Heart right ventricle (tissue), 16 donors: ENCODE data around the gene EVX2. TPM values are rescaled to one million over a fixed set of nuclear protein-coding genes. Genes with fewer than 3 reads are reported as not detected.
A peak's percentile ranks its signal among the peaks of the same experiment; 100 is the strongest.

Source experiments
- ATAC-seq, 8 donors: fragments of 200-7000 bp; cut with Tn5 transposase; one replicate each; pipeline ENCODE4 v1.9.1; 2020; ENCODE audit warnings: mild to moderate bottlenecking in 8 of 8, moderate library complexity in 8 of 8, moderate number of reproducible peaks in 1 of 8
- DNase-seq, 2 donors: peaks; one replicate each; pipeline ENCODE4 v3.0.0-alpha.2; 2020
- H3K27ac ChIP-seq, 10 donors: fragments of 200-600 bp; sonication (generic) in 2 of 10; one replicate each; pipeline versions ENCODE4 v1.5.0 to v1.8.0; 2020 to 2022; ENCODE audit warnings: mild to moderate bottlenecking in 3 of 10
- H3K27me3 ChIP-seq, 7 donors: fragments of 200-600 bp; one replicate each; pipeline ENCODE4 v1.8.0; 2021 to 2022; ENCODE audit warnings: mild to moderate bottlenecking in 2 of 7
- H3K36me3 ChIP-seq, 9 donors: fragments of 200-600 bp; sonication (generic) in 1 of 9; one replicate each; pipeline versions ENCODE4 v1.5.0 to v1.8.0; 2020 to 2022; ENCODE audit warnings: mild to moderate bottlenecking in 2 of 9
- H3K4me1 ChIP-seq, 9 donors: fragments of 200-600 bp; sonication (generic) in 1 of 9; one replicate each; pipeline versions ENCODE4 v1.5.0 to v1.8.0; 2020 to 2022; ENCODE audit warnings: mild to moderate bottlenecking in 4 of 9
- H3K4me3 ChIP-seq, 10 donors: fragments of 200-600 bp; sonication (generic) in 2 of 10; one replicate each; pipeline versions ENCODE4 v1.5.0 to v1.8.0; 2020 to 2022; ENCODE audit warnings: mild to moderate bottlenecking in 7 of 10, moderate library complexity in 2 of 10
- H3K9me3 ChIP-seq, 11 donors: fragments of 200-600 bp in 10 of 11; sonication (generic) in 2 of 11; one replicate each; pipeline versions ENCODE4 v1.5.0 to v1.8.0; 2013 to 2022; ENCODE audit warnings: mild to moderate bottlenecking in 2 of 11, control low read depth in 1 of 11, moderate library complexity in 1 of 11
- CTCF ChIP-seq, 9 donors: fragments of 200-600 bp; sonication (generic) in 2 of 9; IDR thresholded peaks; one replicate each; pipeline versions ENCODE4 v1.5.0 to v1.8.0; 2021 to 2022; ENCODE audit warnings: antibody characterized with exemption in 9 of 9, mild to moderate bottlenecking in 5 of 9, moderate library complexity in 1 of 9
- WGBS, 2 donors: extraction: QIAGEN DNeasy Blood & Tissue Kit; methylation state at CpG; one replicate each; pipeline ENCODE4 v1.1.7; 2013; ENCODE audit warnings: inconsistent platforms in 1 of 2; 5-methylcytosine and 5-hydroxymethylcytosine counted together
- intact Hi-C, 10 donors: fragments of 100-400 bp; cut with DNase I; formaldehyde crosslinking; loops; one replicate each; pipeline versions ENCODE4 v1.11.1 to v1.14.2; 2022
- polyA plus RNA-seq, 2 donors: library from polyadenylated mRNA; stranded (reverse); fragments of 200-250 nt; gene quantifications; one replicate each; pipeline ENCODE4 v1.2.3, GENCODE V29; 2013
- total RNA-seq, 10 donors: library from RNA; stranded (reverse); fragmentation: NEBNext Ultra II Directional in 3 of 10; extraction: Animal tissue kit (Norgen Biotek cat#: 25700) in 3 of 10; gene quantifications; one replicate each; pipeline versions ENCODE4 v1.2.1 to v1.2.4, GENCODE V29; 2021 to 2023
- donor health status: Arrhythmogenic right ventricular cardiomyopathy.
- donor health status: ischemic (EF 13 %, LVEDD 7.1; RV severe dilation, severe dysfunction).
- donor health status: healthy with polysubstance abuse.
- donor health status: DM: no; HTN: yes; CAD: no.
- donor health status: DM: no; HTN: no; CAD: no.
- donor health status: ischemic (EF 25% LVEDD 6.9; RV normal size, moderate dysfunction).
- donor health status: ischemic (EF 25% LVEDD 5.7; RV mildly dilated, moderate dysfunction).
- donor health status: healthy.
- donor health status: DM: yes; HTN: yes; CAD: no.
- donor health status: Ischemic cardiomyopathy.
- donor health status: ischemic (EF 35%, LVEDD 5.7; RV mildly dilated, moderate dysfunction).
- donor health status: nonischemic (EF 11% LVEDD 7.7; RV severe dilation, severe dysfunction).
- donor health status: DM: yes; HTN: yes; CAD: no.
- donor health status: PGD.
- donor health status: ischemic (EF 29% LVEDD 5.4; RV normal size, mild dysfunction).
- donor health status: nonischemic (EF 23%, LVEDD 6.1; RV moderate dilation, normal function).

EVX2 gene
- total and polyA plus RNA-seq, 12 donors, result not detected

GRCh38 chr2:176112375-176113302 is 28.9 kb upstream of the EVX2 start:
- Histone ChIP-seq H3K36me3 (no peaks in the 10 kb centered on the region), H3K4me3 (no peak overlapping the region), H3K4me1 (peaks cover 0 to 18% (median 2%) of the 10 kb centered on the region in 9 donors), H3K27me3 (peaks cover 76 to 100% (median 100%) of the 10 kb centered on the region in 7 donors), H3K9me3 (no peaks in the 10 kb centered on the region), H3K27ac (no peak overlapping the region)
- DNase-seq (no peak), ATAC-seq (no peak)
- TF ChIP-seq CTCF (IDR thresholded peaks at IDR 0.05), result no peak
- intact Hi-C loops, result no loop called here
- 3 to 9% methylated on average over 40 of the region's 40 CpGs for WGBS, 2 donors

- Histone ChIP-seq H3K4me3 (no peak overlapping the region), H3K4me1 (peaks cover 0 to 22% (median 5%) of the 10 kb centered on the region in 9 donors), H3K27me3 (peaks cover 74 to 99% (median 98%) of the 10 kb centered on the region in 7 donors), H3K27ac (no peak overlapping the region), H3K9me3 (no peaks in the 10 kb centered on the region), H3K36me3 (no peaks in the 10 kb centered on the region)
- WGBS, 2 donors, result 4% methylated on average over 29 of the region's 29 CpGs
- intact Hi-C loops, result no loop called here
- ATAC-seq (no peak), DNase-seq (no peak)
- no peak for TF ChIP-seq CTCF (IDR thresholded peaks at IDR 0.05)
Measured at GRCh38 chr2:176111846-176112374, 28.1 kb upstream of the EVX2 start.

- DNase-seq, result no peak
- intact Hi-C loops, result no loop called here
- Histone ChIP-seq H3K27me3 (peaks cover 74 to 99% (median 98%) of the 10 kb centered on the region in 7 donors), H3K9me3 (no peaks in the 10 kb centered on the region), H3K36me3 (no peaks in the 10 kb centered on the region), H3K27ac (no peak overlapping the region), H3K4me1 (peaks cover 0 to 26% (median 10%) of the 10 kb centered on the region in 9 donors), H3K4me3 (no peak overlapping the region)
- TF ChIP-seq CTCF (IDR thresholded peaks at IDR 0.05), result peak in 7 of 9 donors; percentile 30 to 55 (median 52)
- no peak for ATAC-seq
- 2 to 4% methylated on average over 16 of the region's 16 CpGs for WGBS, 2 donors
Measured at GRCh38 chr2:176111309-176111663, 27.5 kb upstream of the EVX2 start.

- H3K4me1 ChIP-seq, result peaks cover 0 to 24% (median 11%) of the 10 kb centered on the region in 9 donors
- H3K27ac ChIP-seq, result no peak overlapping the region
- no peak for DNase-seq
- 17 to 20% methylated on average over 7 of the region's 7 CpGs for WGBS, 2 donors
- H3K4me3 ChIP-seq, result no peak overlapping the region
- H3K36me3 ChIP-seq, result no peaks in the 10 kb centered on the region
- H3K27me3 ChIP-seq, result peaks cover 74 to 99% (median 98%) of the 10 kb centered on the region in 7 donors
- H3K9me3 ChIP-seq, result no peaks in the 10 kb centered on the region
- ATAC-seq, result no peak
- no peak for TF ChIP-seq CTCF (IDR thresholded peaks at IDR 0.05)
- intact Hi-C loops, result no loop called here
Measured at GRCh38 chr2:176110415-176111308, 26.9 kb upstream of the EVX2 start.
